Measurements from ENCODE around the gene TMEM144.

TMEM144 gene

DNA sequence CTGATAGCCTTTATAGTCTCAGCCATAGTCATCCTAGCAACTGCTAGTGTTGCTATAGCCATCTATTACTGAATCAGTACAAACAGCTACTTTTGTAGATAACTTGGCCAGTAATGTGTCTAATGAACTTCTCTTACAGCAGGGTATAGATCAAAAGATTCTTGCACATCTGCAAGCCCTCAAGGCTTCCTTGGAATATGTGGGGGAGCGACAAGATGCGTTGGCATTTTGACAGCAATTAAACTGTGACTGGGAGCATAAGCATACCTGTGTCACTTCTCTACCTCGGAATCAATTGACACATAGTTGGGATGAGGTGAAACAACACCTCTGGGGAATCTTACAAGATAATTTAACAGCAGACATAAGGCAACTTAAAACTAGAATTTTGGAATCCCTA lies 87.6 kb downstream of the TMEM144 start:
- DNase-seq (ENCODE audit: low read depth in 2 of 2): no peak

DNA sequence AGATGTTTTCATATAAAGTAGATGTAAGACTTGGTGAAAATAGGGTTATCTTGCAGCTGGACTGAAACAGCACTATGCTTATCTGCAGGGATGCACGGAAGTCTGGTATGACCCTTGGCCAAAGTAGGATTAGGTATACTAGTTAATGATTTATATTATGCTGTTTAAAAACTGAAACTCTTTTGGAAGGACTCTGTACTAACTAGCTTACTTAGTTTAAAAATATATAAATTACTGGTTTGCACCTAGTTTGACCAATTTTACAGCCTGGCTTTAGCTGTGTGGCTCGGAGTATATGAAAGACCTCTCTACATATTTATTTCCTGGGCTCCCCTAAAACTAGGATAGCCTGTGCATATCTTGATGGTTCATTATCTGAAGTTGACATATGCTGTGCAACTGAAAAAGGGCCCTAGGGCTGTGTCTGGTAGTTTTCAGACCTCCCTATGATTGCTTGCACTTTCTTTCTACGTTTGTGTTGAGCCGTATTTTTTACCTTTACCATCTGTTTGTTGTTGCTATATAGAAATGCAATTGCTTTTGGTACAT lies 89.2 kb downstream of the TMEM144 start:
- no peak for DNase-seq (ENCODE audit: low read depth in 2 of 2)

- DNase-seq (ENCODE audit: low read depth in 2 of 2): no peak
Observed at GRCh38 chr4:158300012-158300411, 89.7 kb downstream of the TMEM144 start.

DNA sequence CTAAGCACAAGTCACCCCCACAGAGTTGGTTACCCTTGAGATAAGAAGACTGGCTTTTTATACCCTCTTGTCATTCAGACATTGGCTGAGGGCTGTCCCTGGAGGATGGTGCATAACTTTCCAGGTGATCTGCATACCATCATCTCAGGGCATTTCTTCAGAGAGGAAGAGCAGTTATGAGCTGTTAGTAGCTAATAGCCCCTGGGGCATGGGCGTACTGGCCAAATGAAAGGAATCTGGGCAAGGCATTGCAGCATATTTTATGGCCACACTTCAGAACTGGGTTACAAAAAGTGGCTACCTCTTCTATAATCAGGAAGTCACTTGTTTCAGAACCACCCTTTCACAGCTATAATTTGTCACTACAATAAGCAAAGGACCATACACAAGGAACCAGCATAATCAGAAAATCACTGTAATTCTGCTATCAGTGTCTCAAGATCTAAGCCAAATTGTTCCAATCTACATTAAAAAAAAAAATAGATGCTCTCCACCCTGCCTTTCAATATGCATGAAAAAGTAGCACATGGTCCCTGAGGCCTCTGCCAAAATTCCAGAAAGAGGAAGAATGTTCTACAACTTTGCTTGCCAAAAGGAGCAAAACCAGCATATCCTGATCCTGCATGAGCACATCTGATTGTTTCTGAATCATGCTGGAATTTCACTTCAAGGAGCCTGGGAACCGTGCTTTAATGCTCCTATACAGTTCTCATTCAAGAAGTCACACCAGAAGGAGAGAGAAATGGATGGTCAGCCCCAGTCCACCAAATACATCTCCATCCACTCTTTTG lies 92.0 kb downstream of the TMEM144 start:
- DNase-seq (ENCODE audit: low read depth in 2 of 2): no peak

DNA sequence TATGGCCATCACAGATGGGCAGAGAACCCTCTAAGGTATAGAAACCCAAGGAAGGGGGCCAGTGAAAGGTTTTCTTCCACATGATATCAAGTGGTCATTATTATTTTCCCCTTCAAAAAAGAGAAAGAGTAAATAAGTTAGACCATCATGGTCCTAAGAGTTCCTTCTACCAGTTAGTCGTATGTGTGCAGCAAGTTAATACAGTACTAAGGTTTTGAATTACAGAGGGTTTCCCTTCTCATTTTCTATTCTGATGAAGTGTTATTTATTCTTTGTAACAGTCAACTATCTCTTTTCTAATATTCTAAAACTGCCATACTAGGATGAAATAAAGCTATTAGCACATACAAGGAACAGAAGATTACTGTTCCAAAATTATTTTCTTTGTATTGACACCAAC lies 94.4 kb downstream of the TMEM144 start:
- DNase-seq (ENCODE audit: low read depth in 2 of 2): no peak
